Activated T-helper 17 cell treated with anti-CD3 and anti-CD28 coated beads, Interleukin-2, amount 50 U/mL, for 72 hours (primary cell): Measurements from ENCODE around the gene TLE3. TPM values are rescaled to one million over a fixed set of nuclear protein-coding genes. Genes with fewer than 3 reads are reported as not detected.

Experiments
- ATAC-seq: fragments of 150-1000 bp; cut with Tn5 transposase; replicated peaks from 2 replicates; pipeline ENCODE4 v1.10.0; 2021; ENCODE audit warnings: mild to moderate bottlenecking, moderate library complexity
- H3K27ac Mint-ChIP-seq: one replicate; pipeline ENCODE4 v1.8.0; 2022; ENCODE audit warnings: mixed read lengths
- H3K27me3 Mint-ChIP-seq: one replicate; pipeline ENCODE4 v1.8.0; 2022; ENCODE audit warnings: mixed read lengths
- H3K36me3 Mint-ChIP-seq: one replicate; pipeline ENCODE4 v1.8.0; 2022; ENCODE audit warnings: low read depth, mild to moderate bottlenecking, mixed read lengths
- H3K4me1 Mint-ChIP-seq: one replicate; pipeline ENCODE4 v1.8.0; 2022; ENCODE audit warnings: mixed read lengths
- H3K4me3 Mint-ChIP-seq: one replicate; pipeline ENCODE4 v1.8.0; 2022; ENCODE audit warnings: mild to moderate bottlenecking, mixed read lengths
- H3K9me3 Mint-ChIP-seq: one replicate; pipeline ENCODE4 v1.8.0; 2022; ENCODE audit warnings: mixed read lengths
- total RNA-seq, 2 donors: library from RNA; stranded (reverse); gene quantifications; one replicate each; pipeline ENCODE4 v1.2.3, GENCODE V29; 2022

Gene TLE3
- total RNA-seq, 2 donors from 2014 or later, result 94.9 to 131 TPM

DNA sequence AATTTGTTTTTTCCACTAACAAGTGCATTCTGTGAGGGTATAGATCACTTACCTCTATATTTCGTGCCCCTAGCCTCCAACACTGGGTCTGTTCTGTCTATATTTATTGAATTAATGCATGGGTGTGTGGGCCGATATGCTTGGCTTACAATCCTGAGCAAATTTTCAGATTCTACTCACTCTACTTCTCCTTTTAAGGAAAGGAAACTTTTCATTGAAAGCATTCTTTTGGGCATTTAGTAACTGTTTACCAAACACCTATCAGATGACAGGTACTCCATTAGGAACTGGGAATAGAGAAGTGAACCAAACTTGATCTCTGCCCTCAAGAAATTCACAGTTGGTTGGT, 60.5 kb downstream of the TLE3 start:
- Mint-ChIP-seq H3K36me3 (no peaks in the 10 kb centered on the region), H3K4me1 (no peaks in the 10 kb centered on the region), H3K27ac (no peak overlapping the region), H3K27me3 (no peaks in the 10 kb centered on the region), H3K9me3 (no peaks in the 10 kb centered on the region), H3K4me3 (no peak overlapping the region)
- ATAC-seq, result no peak

DNA sequence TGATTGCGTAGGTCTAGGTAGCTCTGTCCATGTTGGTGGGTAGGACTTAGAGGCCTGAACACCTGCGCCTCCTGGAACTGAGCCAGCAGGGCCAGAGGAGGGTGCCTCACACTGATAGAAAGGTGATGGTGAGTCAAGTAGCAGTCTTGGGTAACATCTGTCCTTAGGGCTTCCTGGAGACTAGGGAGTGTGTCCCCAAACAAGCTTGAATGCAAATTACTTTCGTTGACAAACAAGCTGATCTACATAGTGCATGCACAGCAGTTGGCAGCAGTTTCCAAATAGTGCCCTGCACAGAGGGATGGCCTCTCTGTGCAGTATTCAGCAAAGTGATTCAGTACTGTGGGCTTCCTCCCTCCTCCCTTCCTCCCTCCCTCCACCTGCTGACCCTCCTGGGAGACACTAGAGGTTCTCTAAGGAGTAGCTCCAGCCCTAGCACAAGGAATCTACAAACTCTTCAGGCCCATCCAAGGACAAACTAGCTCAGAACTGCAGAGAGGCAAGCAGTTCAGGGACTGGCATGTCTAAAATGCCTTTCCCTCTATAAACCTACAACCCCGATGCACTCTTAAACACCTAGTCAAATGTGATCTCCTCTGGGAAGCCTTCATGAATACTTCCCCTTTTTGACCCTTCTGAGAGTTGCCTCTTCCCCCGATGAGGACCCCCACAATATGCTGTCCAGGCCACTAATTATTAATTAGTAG, 61.0 kb downstream of the TLE3 start:
- Mint-ChIP-seq H3K4me3 (no peak overlapping the region), H3K9me3 (no peaks in the 10 kb centered on the region), H3K36me3 (no peaks in the 10 kb centered on the region), H3K27ac (no peak overlapping the region), H3K27me3 (no peaks in the 10 kb centered on the region), H3K4me1 (no peaks in the 10 kb centered on the region)
- peak; percentile 7 for ATAC-seq

DNA sequence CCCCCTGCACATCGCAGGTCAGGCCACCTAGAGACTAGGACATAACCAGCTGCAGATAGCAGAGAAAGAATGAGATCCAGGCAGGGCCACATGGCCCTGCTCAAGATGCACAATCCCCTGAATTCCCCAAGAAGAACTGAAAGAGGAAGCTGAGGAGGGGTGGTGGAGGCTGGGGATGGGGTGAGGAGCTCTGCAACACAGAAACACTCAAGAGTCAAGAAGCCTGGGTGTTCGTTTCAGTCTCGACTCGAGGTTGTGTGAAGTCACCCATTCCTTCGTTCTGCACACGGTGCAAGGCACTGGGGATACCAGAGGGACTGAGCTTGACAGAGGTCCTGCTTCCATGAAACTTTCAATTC, 62.0 kb downstream of the TLE3 start:
- Mint-ChIP-seq H3K27me3 (no peaks in the 10 kb centered on the region), H3K9me3 (no peaks in the 10 kb centered on the region), H3K4me1 (no peaks in the 10 kb centered on the region), H3K27ac (no peak overlapping the region), H3K4me3 (no peak overlapping the region), H3K36me3 (no peaks in the 10 kb centered on the region)
- no peak for ATAC-seq

DNA sequence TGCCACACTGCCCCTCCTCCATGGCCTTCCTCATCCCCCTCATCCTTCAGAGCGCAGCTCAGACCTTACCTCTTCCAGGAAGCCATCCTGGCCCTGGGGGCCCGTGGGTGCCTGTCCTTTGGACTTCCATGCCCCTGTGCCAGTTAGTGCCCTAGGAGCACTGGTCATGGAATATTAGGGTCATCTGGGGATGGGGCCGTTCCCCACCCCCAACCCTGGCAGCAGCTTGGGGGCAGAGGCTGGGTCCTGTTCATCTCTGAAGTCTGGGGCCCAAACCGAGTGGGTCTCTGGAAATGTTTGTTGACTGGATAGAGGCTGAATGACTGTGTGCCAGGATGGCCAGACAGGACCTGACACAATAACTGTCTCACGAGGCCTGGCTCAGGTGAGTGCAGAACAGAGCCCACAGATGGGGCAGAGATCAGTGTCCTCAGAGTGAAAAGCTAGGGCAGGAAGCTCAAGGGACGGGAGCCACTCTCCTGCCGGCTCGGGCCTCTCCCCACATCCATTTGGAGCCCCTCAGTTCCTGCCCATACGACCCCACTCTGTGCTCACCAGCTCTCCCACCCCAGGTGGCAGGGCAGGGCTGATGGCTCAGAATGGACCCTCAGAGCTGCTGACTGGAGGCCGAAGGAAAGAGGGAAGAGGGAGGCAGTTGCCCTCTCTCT, 62.5 kb downstream of the TLE3 start:
- Mint-ChIP-seq H3K36me3 (no peaks in the 10 kb centered on the region), H3K27ac (no peak overlapping the region), H3K4me3 (no peak overlapping the region), H3K4me1 (no peaks in the 10 kb centered on the region), H3K9me3 (no peaks in the 10 kb centered on the region), H3K27me3 (no peaks in the 10 kb centered on the region)
- no peak for ATAC-seq

DNA sequence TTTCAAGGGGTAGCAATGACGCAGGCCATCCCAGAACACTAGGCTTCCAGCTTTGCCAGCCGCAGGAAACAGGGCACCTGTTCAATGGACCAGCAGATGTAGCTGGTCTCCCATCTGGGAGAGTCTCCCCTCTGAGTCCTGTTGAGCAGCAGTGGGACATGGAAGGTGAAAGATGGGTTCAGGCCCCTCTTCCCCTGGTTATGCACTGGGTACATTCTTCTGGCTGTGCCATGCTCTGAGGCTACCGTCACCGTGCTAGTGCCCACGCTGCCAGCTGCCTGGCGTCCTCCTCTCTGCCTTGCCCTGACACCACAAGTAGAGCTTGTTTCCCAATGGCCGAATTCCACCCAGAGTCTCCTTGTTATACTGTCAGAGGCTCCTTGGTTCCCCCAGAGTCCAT, 63.1 kb downstream of the TLE3 start:
- no peak overlapping the region for H3K4me3 Mint-ChIP-seq
- ATAC-seq, result no peak
- no peaks in the 10 kb centered on the region for H3K36me3 Mint-ChIP-seq
- H3K4me1 Mint-ChIP-seq, result no peaks in the 10 kb centered on the region
- H3K27me3 Mint-ChIP-seq, result no peaks in the 10 kb centered on the region
- no peak overlapping the region for H3K27ac Mint-ChIP-seq
- no peaks in the 10 kb centered on the region for H3K9me3 Mint-ChIP-seq

DNA sequence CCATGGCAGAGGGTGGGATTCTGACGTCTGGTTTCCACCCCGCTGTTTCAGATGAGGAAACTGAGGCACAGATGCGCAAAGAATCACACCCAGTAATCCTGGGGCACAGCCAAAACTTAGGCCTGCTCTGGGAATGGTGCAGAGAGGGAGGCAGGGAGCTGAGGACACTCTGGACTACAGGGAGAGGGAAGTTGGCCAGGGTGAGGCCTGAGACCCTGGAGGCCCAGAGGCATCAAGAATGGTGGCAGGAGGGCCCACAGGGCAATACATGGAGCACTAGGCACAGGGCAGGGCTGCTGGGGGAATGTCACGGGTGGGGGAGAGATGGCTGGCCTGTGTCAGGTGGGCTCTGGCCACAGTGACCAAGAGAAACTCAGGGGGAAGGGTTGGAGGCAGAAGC, 63.6 kb downstream of the TLE3 start:
- Mint-ChIP-seq H3K36me3 (no peaks in the 10 kb centered on the region), H3K4me3 (no peak overlapping the region), H3K27me3 (no peaks in the 10 kb centered on the region), H3K4me1 (no peaks in the 10 kb centered on the region), H3K9me3 (no peaks in the 10 kb centered on the region), H3K27ac (no peak overlapping the region)
- ATAC-seq, result no peak

DNA sequence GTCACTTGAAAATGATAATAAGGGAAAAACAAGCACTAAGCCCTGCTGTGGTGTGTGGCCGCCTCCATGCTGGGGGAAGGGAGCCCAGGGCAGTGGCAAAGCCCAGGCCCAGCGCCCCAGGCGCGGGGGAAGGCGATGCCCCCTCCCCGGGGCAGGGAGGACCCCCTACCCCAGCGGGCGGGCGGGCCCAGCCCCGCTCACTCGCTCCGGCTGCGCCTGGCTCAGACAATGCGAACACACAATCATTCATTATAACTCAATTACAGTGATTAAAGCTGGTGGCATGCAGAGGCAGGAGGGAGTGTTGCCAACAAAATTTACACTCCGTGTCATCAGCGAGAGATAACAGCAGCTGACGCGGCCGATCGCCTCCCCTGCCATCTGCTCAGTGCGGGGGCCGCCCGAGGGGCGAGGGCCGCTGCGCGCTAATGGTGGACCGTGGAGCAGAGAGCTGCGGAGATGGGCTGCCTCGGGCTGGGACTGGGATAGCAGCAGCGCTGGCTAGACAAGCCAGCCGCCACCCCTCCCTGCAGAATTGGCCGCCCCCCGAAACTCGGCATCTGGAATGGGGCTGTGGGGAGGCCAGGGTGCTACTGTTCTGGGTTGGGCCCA, 64.1 kb downstream of the TLE3 start:
- Mint-ChIP-seq H3K27me3 (no peaks in the 10 kb centered on the region), H3K4me3 (no peak overlapping the region), H3K9me3 (no peaks in the 10 kb centered on the region), H3K27ac (no peak overlapping the region), H3K4me1 (no peaks in the 10 kb centered on the region), H3K36me3 (no peaks in the 10 kb centered on the region)
- ATAC-seq, result no peak

DNA sequence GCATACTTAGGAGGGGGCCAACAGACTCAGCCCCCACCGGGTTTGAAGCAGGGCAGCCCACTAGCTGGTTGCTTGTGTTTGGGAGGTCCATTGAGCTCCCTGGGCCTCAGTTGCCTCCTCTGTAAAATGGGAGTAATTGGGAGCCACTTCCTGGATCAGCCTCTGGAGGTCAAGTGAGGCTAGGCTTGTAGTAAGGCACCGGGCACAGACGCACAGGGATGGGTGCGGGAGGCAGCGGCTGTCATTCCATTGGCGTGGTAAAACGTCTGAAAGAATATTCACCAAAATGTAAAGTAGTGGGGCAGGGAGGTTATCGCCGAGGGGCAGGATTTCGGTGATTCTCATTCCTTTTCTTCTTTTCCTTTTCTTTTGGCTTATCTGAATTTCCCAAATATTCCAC, 64.6 kb downstream of the TLE3 start:
- H3K9me3 Mint-ChIP-seq, result no peaks in the 10 kb centered on the region
- no peaks in the 10 kb centered on the region for H3K36me3 Mint-ChIP-seq
- no peaks in the 10 kb centered on the region for H3K27me3 Mint-ChIP-seq
- no peaks in the 10 kb centered on the region for H3K4me1 Mint-ChIP-seq
- H3K27ac Mint-ChIP-seq, result no peak overlapping the region
- no peak for ATAC-seq
- no peak overlapping the region for H3K4me3 Mint-ChIP-seq

DNA sequence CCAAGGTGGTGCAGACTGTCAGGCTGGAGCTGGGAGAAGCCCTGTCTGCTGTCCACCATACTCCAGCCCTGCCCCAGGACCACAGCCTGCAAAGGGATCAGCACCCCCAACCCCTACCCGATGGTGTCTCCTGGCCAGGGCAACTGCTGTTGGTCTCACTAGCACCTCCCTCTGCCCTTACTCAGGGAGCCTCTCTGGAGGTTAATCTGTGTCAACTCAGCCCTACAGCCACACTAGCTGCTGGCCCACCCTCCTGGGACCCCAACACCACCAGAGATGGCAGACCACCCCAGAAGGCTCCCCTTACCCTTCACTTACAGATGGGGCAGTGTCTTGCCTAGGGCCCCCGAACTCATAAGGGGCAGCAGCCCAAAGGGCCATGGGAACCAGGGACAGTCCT, 65.2 kb downstream of the TLE3 start:
- Mint-ChIP-seq H3K9me3 (no peaks in the 10 kb centered on the region), H3K4me1 (no peaks in the 10 kb centered on the region), H3K27me3 (no peaks in the 10 kb centered on the region), H3K36me3 (no peaks in the 10 kb centered on the region), H3K4me3 (no peak overlapping the region), H3K27ac (no peak overlapping the region)
- no peak for ATAC-seq

DNA sequence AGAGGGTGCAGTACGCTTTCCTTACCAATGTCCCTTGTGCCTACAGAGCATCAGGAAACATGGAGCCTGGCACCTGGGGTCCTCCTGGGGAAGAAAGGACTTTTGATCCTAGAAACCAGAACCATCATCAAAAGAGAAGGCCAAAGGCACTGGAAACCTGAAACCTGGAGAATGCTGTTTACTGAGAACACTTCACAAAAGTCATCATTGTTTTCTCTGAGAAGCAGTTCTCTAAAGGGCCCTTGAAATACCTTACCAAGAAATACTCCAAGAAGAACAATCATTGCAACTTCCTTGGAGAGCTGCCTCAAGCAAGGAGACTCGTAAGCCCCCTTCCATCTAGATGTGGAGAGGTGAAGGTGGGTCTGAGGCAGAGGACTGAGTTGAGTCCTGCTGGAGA, 66.0 kb downstream of the TLE3 start:
- H3K27me3 Mint-ChIP-seq, result no peaks in the 10 kb centered on the region

DNA sequence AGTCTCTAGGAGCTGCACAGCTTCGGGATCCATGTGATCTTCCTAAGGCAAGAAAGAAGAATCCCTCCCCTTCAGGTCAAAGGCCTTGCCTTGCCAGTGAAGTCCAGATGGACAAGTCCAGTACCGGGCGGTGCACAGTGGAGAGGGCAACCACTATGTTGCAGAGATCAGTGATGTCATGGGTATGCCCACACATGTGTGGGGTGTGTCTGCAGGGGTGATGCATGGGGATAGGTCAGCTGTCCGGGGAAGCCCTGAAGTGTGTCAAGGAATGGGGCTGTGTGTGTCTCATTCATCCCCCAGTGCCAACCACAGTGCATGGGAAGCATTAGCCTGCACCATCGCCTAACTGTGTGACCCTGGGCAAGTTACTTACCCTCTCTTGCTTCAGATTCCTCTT, 66.5 kb downstream of the TLE3 start:
- ATAC-seq, result no peak
- H3K27me3 Mint-ChIP-seq, result no peaks in the 10 kb centered on the region
- no peak overlapping the region for H3K4me3 Mint-ChIP-seq
- no peaks in the 10 kb centered on the region for H3K36me3 Mint-ChIP-seq
- H3K27ac Mint-ChIP-seq, result no peak overlapping the region
- H3K9me3 Mint-ChIP-seq, result no peaks in the 10 kb centered on the region
- H3K4me1 Mint-ChIP-seq, result no peaks in the 10 kb centered on the region

More for the DNA sequence above, 66.0 kb downstream of the TLE3 start:
- H3K36me3 Mint-ChIP-seq, result no peaks in the 10 kb centered on the region
- no peaks in the 10 kb centered on the region for H3K4me1 Mint-ChIP-seq
- H3K4me3 Mint-ChIP-seq, result no peak overlapping the region
- no peak overlapping the region for H3K27ac Mint-ChIP-seq
- ATAC-seq, result no peak
- no peaks in the 10 kb centered on the region for H3K9me3 Mint-ChIP-seq

DNA sequence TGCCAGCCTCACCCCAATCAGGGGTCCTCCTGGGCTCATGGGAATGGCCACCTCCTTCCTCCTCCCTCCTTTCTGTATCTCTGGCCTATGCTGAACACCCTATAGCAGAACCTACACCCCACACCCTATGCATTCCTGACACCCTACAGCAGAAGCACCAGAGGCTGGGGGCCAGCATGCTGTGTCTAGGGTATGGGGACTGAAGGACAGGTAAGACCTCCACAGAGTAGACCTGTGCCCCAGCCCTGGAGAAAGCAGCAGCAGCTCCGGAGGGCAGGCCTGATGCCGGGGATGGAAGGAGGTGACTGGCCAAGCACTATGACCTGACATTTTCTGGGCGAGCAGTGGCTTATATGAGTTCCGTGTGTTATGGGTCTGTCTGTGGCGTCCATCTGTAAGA, 66.9 kb downstream of the TLE3 start:
- Mint-ChIP-seq H3K27ac (no peak overlapping the region), H3K9me3 (no peaks in the 10 kb centered on the region), H3K27me3 (no peaks in the 10 kb centered on the region), H3K4me3 (no peak overlapping the region), H3K36me3 (no peaks in the 10 kb centered on the region), H3K4me1 (no peaks in the 10 kb centered on the region)
- no peak for ATAC-seq

DNA sequence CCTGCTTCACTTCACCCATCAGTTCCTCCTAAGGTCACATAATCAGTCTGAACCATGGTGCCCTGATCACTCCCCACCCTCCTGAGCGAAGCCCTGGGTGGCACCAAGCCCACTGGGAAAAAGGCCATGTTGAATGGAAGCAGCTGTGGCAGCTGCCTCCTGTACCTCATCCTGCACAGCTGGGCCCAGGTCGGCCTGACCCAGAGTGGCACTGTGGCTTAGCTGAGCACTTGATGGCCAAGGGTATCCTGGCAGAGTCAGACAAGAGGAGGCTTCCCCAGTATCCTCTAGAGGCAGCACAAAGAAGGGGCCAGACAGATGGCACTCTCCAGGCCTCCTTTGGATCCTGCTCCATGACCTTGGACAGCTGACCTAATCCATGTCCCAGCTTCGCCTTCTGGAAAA, 68.4 kb downstream of the TLE3 start:
- H3K4me3 Mint-ChIP-seq, result no peak overlapping the region
- peaks cover 2% of the 10 kb centered on the region for H3K4me1 Mint-ChIP-seq
- no peaks in the 10 kb centered on the region for H3K36me3 Mint-ChIP-seq
- no peaks in the 10 kb centered on the region for H3K27me3 Mint-ChIP-seq
- no peak for ATAC-seq
- no peaks in the 10 kb centered on the region for H3K9me3 Mint-ChIP-seq
- H3K27ac Mint-ChIP-seq, result no peak overlapping the region

DNA sequence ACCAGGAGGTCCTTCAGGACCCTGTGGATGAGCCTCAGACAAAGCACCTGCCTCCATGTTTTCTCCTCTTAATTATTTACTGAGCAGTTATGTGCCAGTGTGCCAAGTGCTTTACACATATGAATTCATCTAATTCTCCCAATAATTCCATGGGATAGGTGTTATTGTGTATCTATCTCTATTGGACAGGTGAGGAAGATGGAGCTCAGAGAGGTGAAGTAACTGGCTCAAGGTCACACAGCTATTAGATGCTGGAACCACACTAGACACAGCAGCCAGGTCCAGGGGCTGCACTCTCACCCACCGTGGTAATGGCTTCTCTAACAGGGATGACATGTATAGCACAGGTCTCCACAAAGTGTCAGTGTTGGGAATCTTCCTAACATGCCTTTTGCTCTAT, 70.2 kb downstream of the TLE3 start:
- no peak for ATAC-seq
- no peaks in the 10 kb centered on the region for H3K27me3 Mint-ChIP-seq
- no peaks in the 10 kb centered on the region for H3K9me3 Mint-ChIP-seq
- H3K4me1 Mint-ChIP-seq, result peaks cover 17% of the 10 kb centered on the region
- H3K27ac Mint-ChIP-seq, result no peak overlapping the region
- H3K4me3 Mint-ChIP-seq, result no peak overlapping the region
- no peaks in the 10 kb centered on the region for H3K36me3 Mint-ChIP-seq

DNA sequence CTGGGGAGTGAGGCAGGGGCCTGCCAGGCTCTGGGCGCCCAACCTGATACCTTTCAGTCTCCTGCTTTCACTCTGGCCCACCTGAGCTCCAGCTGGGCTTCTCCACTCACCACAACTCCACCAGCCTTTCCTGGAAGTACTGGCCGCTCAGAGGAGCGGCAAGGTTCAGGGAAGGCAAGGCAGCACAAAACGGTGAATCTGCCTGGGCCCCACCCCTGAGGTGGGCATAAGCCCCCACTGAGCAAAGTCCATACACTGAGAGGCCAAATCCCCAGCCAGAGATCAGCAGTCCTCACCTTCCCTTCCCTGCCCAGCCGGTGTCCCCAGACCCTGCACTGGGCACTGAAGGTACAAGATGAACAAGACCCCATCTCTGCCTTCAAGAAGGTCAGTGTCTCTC, 70.7 kb downstream of the TLE3 start:
- ATAC-seq, result no peak
- H3K4me1 Mint-ChIP-seq, result peaks cover 17% of the 10 kb centered on the region

More for the DNA sequence above, 70.7 kb downstream of the TLE3 start:
- Mint-ChIP-seq H3K4me3 (no peak overlapping the region), H3K9me3 (no peaks in the 10 kb centered on the region), H3K36me3 (no peaks in the 10 kb centered on the region), H3K27me3 (no peaks in the 10 kb centered on the region), H3K27ac (peak overlapping the region; percentile 11)
